Neural progenitor cell (in vitro differentiated cells): Measurements from ENCODE around the gene IFT122. TPM values are rescaled to one million over a fixed set of nuclear protein-coding genes. Genes with fewer than 3 reads are reported as not detected.

Source experiments
- DNase-seq: peaks from one replicate; pipeline ENCODE4 v3.0.0-alpha.2; 2016; ENCODE audit warnings: low spot score
- H2AFZ ChIP-seq: fragments of 200-600 bp; sonication (generic); replicated peaks from 2 replicates; pipeline ENCODE4 v1.6.1; 2016; ENCODE audit warnings: antibody characterized with exemption
- H3F3A ChIP-seq: fragments of 200-600 bp; sonication (generic); 2 replicates; pipeline ENCODE4 v1.6.1; 2016; ENCODE audit warnings: antibody characterized with exemption, low read depth
- H3K27ac ChIP-seq: fragments of 200-600 bp; sonication (generic); 2 replicates; pipeline ENCODE4 v1.5.1; 2016; ENCODE audit warnings: mild to moderate bottlenecking
- H3K27me3 ChIP-seq: fragments of 200-600 bp; sonication (generic); 2 replicates; pipeline ENCODE4 v1.6.1; 2016; ENCODE audit warnings: mild to moderate bottlenecking, moderate library complexity
- H3K36me3 ChIP-seq: fragments of 200-600 bp; sonication (generic); 2 replicates; pipeline ENCODE4 v1.5.1; 2016
- H3K4me1 ChIP-seq: fragments of 200-600 bp; sonication (generic); 2 replicates; pipeline ENCODE4 v1.6.1; 2016; ENCODE audit warnings: mixed run types
- H3K4me2 ChIP-seq: fragments of 200-600 bp; sonication (generic); 2 replicates; pipeline ENCODE4 v1.6.1; 2016
- H3K4me3 ChIP-seq: fragments of 200-600 bp; sonication (generic); 2 replicates; pipeline ENCODE4 v1.5.1; 2016
- H3K79me2 ChIP-seq: fragments of 200-600 bp; sonication (generic); 2 replicates; pipeline ENCODE4 v1.6.1; 2016; ENCODE audit warnings: low read depth
- H3K9ac ChIP-seq: fragments of 200-600 bp; sonication (generic); 2 replicates; pipeline ENCODE4 v1.6.1; 2016
- H3K9me3 ChIP-seq: fragments of 200-600 bp; sonication (generic); 2 replicates; pipeline ENCODE4 v1.5.1; 2016; ENCODE audit warnings: low read depth
- H4K20me1 ChIP-seq: fragments of 200-600 bp; sonication (generic); 2 replicates; pipeline ENCODE4 v1.6.1; 2016; ENCODE audit warnings: low read depth
- H3K27ac Mint-ChIP-seq: 3 replicates; pipeline ENCODE4 v1.8.0; 2021; ENCODE audit warnings: mixed read lengths
- H3K27me3 Mint-ChIP-seq: 2 replicates; pipeline ENCODE4 v1.8.0; 2022; ENCODE audit warnings: low read depth, mild to moderate bottlenecking, inconsistent platforms, moderate library complexity, mixed read lengths; ENCODE audit not compliant: insufficient read depth
- H3K36me3 Mint-ChIP-seq: 3 replicates; pipeline ENCODE4 v1.8.0; 2021; ENCODE audit warnings: mixed read lengths
- H3K4me1 Mint-ChIP-seq: 3 replicates; pipeline ENCODE4 v1.8.0; 2021; ENCODE audit warnings: mixed read lengths
- H3K4me3 Mint-ChIP-seq: 3 replicates; pipeline ENCODE4 v1.8.0; 2021; ENCODE audit warnings: mild to moderate bottlenecking, moderate library complexity, mixed read lengths
- H3K9me3 Mint-ChIP-seq: 3 replicates; pipeline ENCODE4 v1.8.0; 2020; ENCODE audit warnings: mixed read lengths
- CTCF ChIP-seq: fragments of 200-600 bp; sonication (generic); IDR thresholded peaks from 2 replicates; pipeline ENCODE4 v1.5.1; 2017; ENCODE audit warnings: antibody characterized with exemption, mild to moderate bottlenecking
- EZH2 ChIP-seq: fragments of 200-600 bp; sonication (generic); IDR thresholded peaks from 2 replicates; pipeline ENCODE4 v1.6.1; 2017; ENCODE audit warnings: antibody characterized with exemption, mild to moderate bottlenecking, moderate library complexity
- EZH2phosphoT487 ChIP-seq: fragments of 200-600 bp; sonication (generic); IDR thresholded peaks from 2 replicates; pipeline ENCODE4 v1.6.1; 2017; ENCODE audit warnings: antibody characterized with exemption
- total RNA-seq: library from RNA; depleted of rRNA; stranded (reverse); fragments of >200 nt; gene quantifications from 2 replicates; pipeline ENCODE4 v1.2.3, GENCODE V29; 2015; ENCODE audit warnings: low replicate concordance

Gene IFT122
- total RNA-seq, 1 donor from 2014 or later: 48.0 TPM

- no peaks in the 10 kb centered on the region for H3K36me3 Mint-ChIP-seq
- H3K79me2 ChIP-seq: no peaks in the 10 kb centered on the region
- no peak overlapping the region for H3K27ac Mint-ChIP-seq
- no peak for DNase-seq
- no peaks in the 10 kb centered on the region for H3K36me3 ChIP-seq
- TF ChIP-seq EZH2phosphoT487: no peak
- TF ChIP-seq CTCF: no peak
- TF ChIP-seq EZH2: no peak
- no peaks in the 10 kb centered on the region for H3K27me3 ChIP-seq
- peaks cover 9% of the 10 kb centered on the region for H3K4me1 Mint-ChIP-seq
- no peak overlapping the region for H3K4me3 Mint-ChIP-seq
- H2AFZ ChIP-seq: no peak overlapping the region
- peaks cover 14% of the 10 kb centered on the region for H3K4me1 ChIP-seq
- H3K9me3 Mint-ChIP-seq: no peaks in the 10 kb centered on the region
- no peak overlapping the region for H3K4me2 ChIP-seq
- peaks cover 6% of the 10 kb centered on the region for H3K27me3 Mint-ChIP-seq
- no peak overlapping the region for H3K27ac ChIP-seq
- no peak overlapping the region for H3K4me3 ChIP-seq
- no peaks in the 10 kb centered on the region for H3K9me3 ChIP-seq
- H4K20me1 ChIP-seq: no peaks in the 10 kb centered on the region
- H3K9ac ChIP-seq: no peak overlapping the region
- H3F3A ChIP-seq: peaks cover 8% of the 10 kb centered on the region
Measured at GRCh38 chr3:129419476-129419875, 20.5 kb upstream of the IFT122 start.

GRCh38 chr3:129421236-129421883 lies 18.7 kb upstream of the IFT122 start:
- no peak for DNase-seq
- H3K36me3 Mint-ChIP-seq: no peaks in the 10 kb centered on the region
- peaks cover 10% of the 10 kb centered on the region for H3K27me3 Mint-ChIP-seq
- Histone ChIP-seq H3K9ac (no peak overlapping the region), H3F3A (peaks cover 16% of the 10 kb centered on the region), H3K36me3 (no peaks in the 10 kb centered on the region), H3K9me3 (no peaks in the 10 kb centered on the region), H4K20me1 (no peaks in the 10 kb centered on the region), H3K27ac (no peak overlapping the region), H3K4me1 (peaks cover 26% of the 10 kb centered on the region), H3K27me3 (no peaks in the 10 kb centered on the region), H2AFZ (no peak overlapping the region), H3K79me2 (no peaks in the 10 kb centered on the region), H3K4me2 (no peak overlapping the region), H3K4me3 (no peak overlapping the region)
- H3K4me3 Mint-ChIP-seq: peak overlapping the region; percentile 50
- H3K27ac Mint-ChIP-seq: no peak overlapping the region
- peaks cover 23% of the 10 kb centered on the region for H3K4me1 Mint-ChIP-seq
- TF ChIP-seq CTCF (no peak), EZH2 (no peak), EZH2phosphoT487 (no peak)
- H3K9me3 Mint-ChIP-seq: no peaks in the 10 kb centered on the region

- peaks cover 16% of the 10 kb centered on the region for H3F3A ChIP-seq
- peaks cover 3% of the 10 kb centered on the region for H3K27me3 ChIP-seq
- peaks cover 10% of the 10 kb centered on the region for H3K27me3 Mint-ChIP-seq
- no peaks in the 10 kb centered on the region for H3K79me2 ChIP-seq
- no peak overlapping the region for H3K4me2 ChIP-seq
- no peaks in the 10 kb centered on the region for H4K20me1 ChIP-seq
- no peak overlapping the region for H2AFZ ChIP-seq
- no peaks in the 10 kb centered on the region for H3K36me3 Mint-ChIP-seq
- no peaks in the 10 kb centered on the region for H3K36me3 ChIP-seq
- peaks cover 24% of the 10 kb centered on the region for H3K4me1 Mint-ChIP-seq
- no peak for TF ChIP-seq CTCF
- no peak for TF ChIP-seq EZH2
- no peak for TF ChIP-seq EZH2phosphoT487
- H3K9me3 Mint-ChIP-seq: no peaks in the 10 kb centered on the region
- H3K27ac ChIP-seq: no peak overlapping the region
- no peaks in the 10 kb centered on the region for H3K9me3 ChIP-seq
- peaks cover 26% of the 10 kb centered on the region for H3K4me1 ChIP-seq
- H3K27ac Mint-ChIP-seq: no peak overlapping the region
- H3K4me3 Mint-ChIP-seq: no peak overlapping the region
- H3K4me3 ChIP-seq: no peak overlapping the region
- no peak for DNase-seq
- H3K9ac ChIP-seq: no peak overlapping the region
Measured at GRCh38 chr3:129421988-129422745, 17.9 kb upstream of the IFT122 start.
